ENCODE data around the gene MBD5. TPM values are rescaled to one million over a fixed set of nuclear protein-coding genes. Genes with fewer than 3 reads are reported as not detected.

Gene MBD5
- total RNA-seq, 1 experiment from 2014 or later, result 33.7 TPM

GRCh38 chr2:148523315-148523714 lies 502.4 kb downstream of the MBD5 start:
- no peak overlapping the region for H3K27ac Mint-ChIP-seq

GRCh38 chr2:148524519-148524919 lies 503.6 kb downstream of the MBD5 start:
- DNase-seq (ENCODE audit: low spot score) (no peak), ATAC-seq (no peak)
- CTCF ChIA-PET, result interaction anchor here (1.1 kb wide), 1 partner anchor 15 kb away, joined by 3 read pairs; no protein-coding TSS in a partner anchor
- TF ChIP-seq MLX (CRISPR knock-in tag; IDR thresholded peaks at IDR 0.05) (no peak), JAZF1 (CRISPR knock-in tag; IDR thresholded peaks at IDR 0.05) (no peak)
- Mint-ChIP-seq H3K4me3 (no peak overlapping the region), H3K9me3 (no peaks in the 10 kb centered on the region), H3K4me1 (peaks cover 11% of the 10 kb centered on the region), H3K27ac (no peak overlapping the region), H3K36me3 (no peaks in the 10 kb centered on the region), H3K27me3 (ENCODE audit: low read depth) (no peaks in the 10 kb centered on the region; the same call in 1 of the 2 replicates)
- POLR2A ChIA-PET, result no interaction called here

More at GRCh38 chr2:148523315-148523714, 502.4 kb downstream of the MBD5 start:
- H3K4me1 Mint-ChIP-seq, result peaks cover 23% of the 10 kb centered on the region
- CTCF ChIA-PET, result interaction anchor here (0.6 to 4.8 kb wide), 5 partner anchors 14 to 570 kb away, joined by 3 to 36 read pairs (median 3); no protein-coding TSS in a partner anchor
- no peaks in the 10 kb centered on the region; the same call in 1 of the 2 replicates for H3K27me3 Mint-ChIP-seq (ENCODE audit: low read depth)
- no peaks in the 10 kb centered on the region for H3K36me3 Mint-ChIP-seq
- POLR2A ChIA-PET, result no interaction called here
- H3K4me3 Mint-ChIP-seq, result no peak overlapping the region
- DNase-seq (ENCODE audit: low spot score) (no peak), ATAC-seq (peak; percentile 61)
- H3K9me3 Mint-ChIP-seq, result no peaks in the 10 kb centered on the region
- no peak for TF ChIP-seq ZNF281 (CRISPR knock-in tag; IDR thresholded peaks at IDR 0.05)
- TF ChIP-seq NR3C1 (CRISPR knock-in tag; conservative IDR thresholded peaks at IDR 0.05; ENCODE audit: low read depth), result no peak

- CTCF ChIA-PET, result no interaction called here
- Mint-ChIP-seq H3K27ac (no peak overlapping the region), H3K9me3 (no peaks in the 10 kb centered on the region), H3K27me3 (ENCODE audit: low read depth) (no peaks in the 10 kb centered on the region; the same call in 1 of the 2 replicates), H3K4me1 (peaks cover 9% of the 10 kb centered on the region), H3K4me3 (no peak overlapping the region), H3K36me3 (no peaks in the 10 kb centered on the region)
- no peak for DNase-seq (ENCODE audit: low spot score)
- no peak for TF ChIP-seq ZNF423 (CRISPR knock-in tag; IDR thresholded peaks at IDR 0.05)
- TF ChIP-seq NR3C1 (CRISPR knock-in tag; conservative IDR thresholded peaks at IDR 0.05; ENCODE audit: low read depth), result no peak
- no peak for TF ChIP-seq NFE2L1 (CRISPR knock-in tag; IDR thresholded peaks at IDR 0.05)
- no peak for TF ChIP-seq CBFB (CRISPR knock-in tag; IDR thresholded peaks at IDR 0.05; ENCODE audit: low read depth)
- no peak for TF ChIP-seq EMX1 (CRISPR knock-in tag; IDR thresholded peaks at IDR 0.05)
- TF ChIP-seq E2F1 (CRISPR knock-in tag; IDR thresholded peaks at IDR 0.05), result no peak
- POLR2A ChIA-PET, result no interaction called here
- ATAC-seq, result no peak
Measured at GRCh38 chr2:148525130-148525529, 504.2 kb downstream of the MBD5 start.

GRCh38 chr2:148526509-148527346 lies 505.8 kb downstream of the MBD5 start:
- no peak overlapping the region for H3K27ac Mint-ChIP-seq
- H3K4me1 Mint-ChIP-seq, result peaks cover 9% of the 10 kb centered on the region
- DNase-seq (ENCODE audit: low spot score) (no peak), ATAC-seq (no peak)
- H3K36me3 Mint-ChIP-seq, result no peaks in the 10 kb centered on the region
- H3K27me3 Mint-ChIP-seq (ENCODE audit: low read depth), result no peaks in the 10 kb centered on the region; the same call in 1 of the 2 replicates
- H3K4me3 Mint-ChIP-seq, result no peak overlapping the region
- ChIA-PET CTCF (interaction anchor here (0.8 to 2.1 kb wide), 3 partner anchors 18 to 512 kb away, joined by 3 to 6 read pairs (median 6); partner anchors contain the start of gene LYPD6B), POLR2A (no interaction called here)
- no peaks in the 10 kb centered on the region for H3K9me3 Mint-ChIP-seq
- no peak for TF ChIP-seq IRF2 (CRISPR knock-in tag; IDR thresholded peaks at IDR 0.05; ENCODE audit: borderline replicate concordance, low read depth)
- TF ChIP-seq GRHL2 (CRISPR knock-in tag; IDR thresholded peaks at IDR 0.05; ENCODE audit: insufficient replicate concordance, severe bottlenecking), result no peak
- no peak for TF ChIP-seq AFF4 (CRISPR knock-in tag; IDR thresholded peaks at IDR 0.05; ENCODE audit: borderline replicate concordance)
- no peak for TF ChIP-seq TEAD4 (CRISPR knock-in tag; IDR thresholded peaks at IDR 0.05)
- TF ChIP-seq E2F5 (CRISPR knock-in tag; IDR thresholded peaks at IDR 0.05), result no peak
- TF ChIP-seq ZNF263 (CRISPR knock-in tag; IDR thresholded peaks at IDR 0.05; ENCODE audit: low read depth), result no peak
- TF ChIP-seq NR2C2 (CRISPR knock-in tag; IDR thresholded peaks at IDR 0.05), result no peak
